ENCODE measurements around the gene S100Z. TPM values are rescaled to one million over a fixed set of nuclear protein-coding genes. Genes with fewer than 3 reads are reported as not detected.

S100Z gene
- total RNA-seq, 2 experiments from 2014 or later: 0.42 to 2.1 TPM

- CTCF ChIA-PET: no interaction called here
- no peak within 1 kb of the TSS for H3K27ac Mint-ChIP-seq
- peaks cover 71% of the 10 kb centered on the region for H3K27me3 Mint-ChIP-seq
- H3K9me3 Mint-ChIP-seq (ENCODE audit: low read depth): no peaks in the 10 kb centered on the region
- DNase-seq (no peak), ATAC-seq (no peak)
- H3K36me3 Mint-ChIP-seq: peaks cover 2% of the 10 kb centered on the region
- peaks cover 9% of the 10 kb centered on the region for H3K4me1 Mint-ChIP-seq
- no peak within 1 kb of the TSS for H3K4me3 Mint-ChIP-seq
Measured at GRCh38 chr5:76952795-76953536, 103.2 kb downstream of the S100Z start, which contains the start of gene CRHBP. Gene CRHBP (plus strand): TSS chr5:76953045. CDS start chr5:76953135, 90 bp downstream.

GRCh38 chr5:76953551-76954382, 104.0 kb downstream of the S100Z start:
- H3K9me3 Mint-ChIP-seq (ENCODE audit: low read depth): no peaks in the 10 kb centered on the region
- no peak overlapping the region for H3K27ac Mint-ChIP-seq
- DNase-seq: no peak
- H3K36me3 Mint-ChIP-seq: no peaks in the 10 kb centered on the region
- CTCF ChIA-PET: no interaction called here
- H3K27me3 Mint-ChIP-seq: peaks cover 70% of the 10 kb centered on the region
- H3K4me1 Mint-ChIP-seq: peaks cover 11% of the 10 kb centered on the region
- peak overlapping the region; percentile 22 for H3K4me3 Mint-ChIP-seq
- peak; percentile 47 for ATAC-seq

GRCh38 chr5:76954383-76954763, 104.6 kb downstream of the S100Z start:
- H3K27ac Mint-ChIP-seq: no peak overlapping the region
- CTCF ChIA-PET: no interaction called here
- H3K4me3 Mint-ChIP-seq: peak overlapping the region; percentile 22
- H3K9me3 Mint-ChIP-seq (ENCODE audit: low read depth): no peaks in the 10 kb centered on the region
- ATAC-seq: no peak
- H3K4me1 Mint-ChIP-seq: peaks cover 17% of the 10 kb centered on the region
- DNase-seq: no peak
- peaks cover 73% of the 10 kb centered on the region for H3K27me3 Mint-ChIP-seq
- no peaks in the 10 kb centered on the region for H3K36me3 Mint-ChIP-seq

- DNase-seq: no peak
- H3K27ac Mint-ChIP-seq: no peak overlapping the region
- no peak for ATAC-seq
- CTCF ChIA-PET: no interaction called here
- no peak overlapping the region for H3K4me3 Mint-ChIP-seq
- peaks cover 63% of the 10 kb centered on the region for H3K27me3 Mint-ChIP-seq
- no peaks in the 10 kb centered on the region for H3K9me3 Mint-ChIP-seq (ENCODE audit: low read depth)
- H3K36me3 Mint-ChIP-seq: no peaks in the 10 kb centered on the region
- H3K4me1 Mint-ChIP-seq: peaks cover 31% of the 10 kb centered on the region
Measured at GRCh38 chr5:76956033-76956432, 106.2 kb downstream of the S100Z start.

GRCh38 chr5:76958991-76959767, 109.4 kb downstream of the S100Z start:
- Mint-ChIP-seq H3K27me3 (peaks cover 64% of the 10 kb centered on the region), H3K9me3 (ENCODE audit: low read depth) (no peaks in the 10 kb centered on the region), H3K4me3 (no peak overlapping the region), H3K36me3 (no peaks in the 10 kb centered on the region), H3K27ac (no peak overlapping the region), H3K4me1 (peaks cover 26% of the 10 kb centered on the region)
- ATAC-seq: peak; percentile 50
- CTCF ChIA-PET: no interaction called here
- no peak for DNase-seq

GRCh38 chr5:76960004-76960625, 110.3 kb downstream of the S100Z start:
- peak overlapping the region; percentile 2 for H3K27ac Mint-ChIP-seq
- no peaks in the 10 kb centered on the region for H3K36me3 Mint-ChIP-seq
- peaks cover 25% of the 10 kb centered on the region for H3K4me1 Mint-ChIP-seq
- peaks cover 57% of the 10 kb centered on the region for H3K27me3 Mint-ChIP-seq
- no peak overlapping the region for H3K4me3 Mint-ChIP-seq
- ATAC-seq (peak; percentile 91), DNase-seq (peak; percentile 69)
- H3K9me3 Mint-ChIP-seq (ENCODE audit: low read depth): no peaks in the 10 kb centered on the region
- CTCF ChIA-PET: interaction anchor here (1.4 kb wide), 1 partner anchor 117 kb away, joined by 3 read pairs; no protein-coding TSS in a partner anchor

- no peak overlapping the region for H3K4me3 Mint-ChIP-seq
- CTCF ChIA-PET: no interaction called here
- no peaks in the 10 kb centered on the region for H3K9me3 Mint-ChIP-seq (ENCODE audit: low read depth)
- H3K4me1 Mint-ChIP-seq: peaks cover 20% of the 10 kb centered on the region
- ATAC-seq (no peak), DNase-seq (no peak)
- H3K27ac Mint-ChIP-seq: no peak overlapping the region
- H3K27me3 Mint-ChIP-seq: peaks cover 57% of the 10 kb centered on the region
- H3K36me3 Mint-ChIP-seq: no peaks in the 10 kb centered on the region
Measured at GRCh38 chr5:76964060-76964459, 114.2 kb downstream of the S100Z start.

Other genes with a start within 250 kb of the S100Z start
- gene F2RL2, start 226.6 kb upstream of the S100Z start, total RNA-seq: under 1 TPM in 1 of 2 experiments, not detected in 1; 0.07 TPM
- 10 to 100 TPM; 39.7 to 44.7 TPM for gene F2R, start 133.9 kb upstream of the S100Z start, total RNA-seq
- gene F2RL1, start 31.0 kb upstream of the S100Z start, total RNA-seq: under 1 TPM; 0.47 to 0.82 TPM
- gene CRHBP, start 103.0 kb downstream of the S100Z start, total RNA-seq: under 1 TPM in 1 of 2 experiments, not detected in 1; 0.20 TPM
- gene AGGF1, start 180.4 kb downstream of the S100Z start, total RNA-seq: 10 to 100 TPM; 28.6 to 29.3 TPM
- gene ZBED3, start 237.3 kb downstream of the S100Z start, total RNA-seq: under 1 TPM; 0.58 to 0.80 TPM